CD4-positive, alpha-beta T cell treated with Interleukin-6 for 4 hours (primary cell): ENCODE data around the gene SLC7A5.
"Not testable (repeated sequence)": the region's sequence is repeated elsewhere in the genome, so short reads cannot be mapped to it uniquely, and the experiment has no call there.

Experiments
- DNase-seq: peaks from one replicate; pipeline ENCODE4 v3.0.0-alpha.2; 2020; ENCODE audit warnings: mixed read lengths

The SLC7A5 gene

GRCh38 chr16:87869061-87869878, at the start of gene SLC7A5:
Gene SLC7A5, minus strand, starts transcription at chr16:87869507. Its CDS starts 85 bp downstream, at chr16:87869422.
- peak; percentile 87 for DNase-seq

GRCh38 chr16:87918338-87918737, 49.0 kb upstream of the SLC7A5 start:
- no peak for DNase-seq

GRCh38 chr16:87917503-87917902, 48.2 kb upstream of the SLC7A5 start:
- no peak for DNase-seq

- DNase-seq: no peak
Observed at GRCh38 chr16:87914812-87915211, 45.5 kb upstream of the SLC7A5 start.

- DNase-seq: not testable (repeated sequence)
Observed at GRCh38 chr16:87914021-87914725, 44.9 kb upstream of the SLC7A5 start.

- DNase-seq: not testable (repeated sequence)
Observed at GRCh38 chr16:87912691-87913090, 43.4 kb upstream of the SLC7A5 start.

GRCh38 chr16:87911106-87911763, 41.9 kb upstream of the SLC7A5 start:
- not testable (repeated sequence) for DNase-seq

GRCh38 chr16:87909203-87909935, 40.1 kb upstream of the SLC7A5 start:
- DNase-seq: peak; percentile 84

- not testable (repeated sequence) for DNase-seq
Observed at GRCh38 chr16:87908101-87908500, 38.8 kb upstream of the SLC7A5 start.

GRCh38 chr16:87905521-87905920, 36.2 kb upstream of the SLC7A5 start:
- DNase-seq: not testable (repeated sequence)

- DNase-seq: not testable (repeated sequence)
Observed at GRCh38 chr16:87904963-87905362, 35.7 kb upstream of the SLC7A5 start.

- DNase-seq: not testable (repeated sequence)
Observed at GRCh38 chr16:87900489-87900888, 31.2 kb upstream of the SLC7A5 start.

- peak; percentile 82 for DNase-seq
Observed at GRCh38 chr16:87897521-87898505, 28.5 kb upstream of the SLC7A5 start.

GRCh38 chr16:87896924-87897520, 27.7 kb upstream of the SLC7A5 start:
- DNase-seq: not testable (repeated sequence)

GRCh38 chr16:87896176-87896890, 27.0 kb upstream of the SLC7A5 start:
- not testable (repeated sequence) for DNase-seq

- DNase-seq: peak; percentile 87
Observed at GRCh38 chr16:87895641-87896141, 26.4 kb upstream of the SLC7A5 start.

- DNase-seq: not testable (repeated sequence)
Observed at GRCh38 chr16:87894005-87894404, 24.7 kb upstream of the SLC7A5 start.

GRCh38 chr16:87891764-87892163, 22.5 kb upstream of the SLC7A5 start:
- DNase-seq: no peak

- peak; percentile 41 for DNase-seq
Observed at GRCh38 chr16:87889762-87890161, 20.5 kb upstream of the SLC7A5 start.

GRCh38 chr16:87888346-87888745, 19.0 kb upstream of the SLC7A5 start:
- not testable (repeated sequence) for DNase-seq
